Measurements from ENCODE around the gene NTNG2. TPM values are rescaled to one million over a fixed set of nuclear protein-coding genes. Genes with fewer than 3 reads are reported as not detected.

NTNG2 gene
- total RNA-seq, 1 donor from 2014 or later, result 4.0 TPM

GRCh38 chr9:132249690-132250089, 87.8 kb downstream of the NTNG2 start:
- TF ChIP-seq, protein P1, sequence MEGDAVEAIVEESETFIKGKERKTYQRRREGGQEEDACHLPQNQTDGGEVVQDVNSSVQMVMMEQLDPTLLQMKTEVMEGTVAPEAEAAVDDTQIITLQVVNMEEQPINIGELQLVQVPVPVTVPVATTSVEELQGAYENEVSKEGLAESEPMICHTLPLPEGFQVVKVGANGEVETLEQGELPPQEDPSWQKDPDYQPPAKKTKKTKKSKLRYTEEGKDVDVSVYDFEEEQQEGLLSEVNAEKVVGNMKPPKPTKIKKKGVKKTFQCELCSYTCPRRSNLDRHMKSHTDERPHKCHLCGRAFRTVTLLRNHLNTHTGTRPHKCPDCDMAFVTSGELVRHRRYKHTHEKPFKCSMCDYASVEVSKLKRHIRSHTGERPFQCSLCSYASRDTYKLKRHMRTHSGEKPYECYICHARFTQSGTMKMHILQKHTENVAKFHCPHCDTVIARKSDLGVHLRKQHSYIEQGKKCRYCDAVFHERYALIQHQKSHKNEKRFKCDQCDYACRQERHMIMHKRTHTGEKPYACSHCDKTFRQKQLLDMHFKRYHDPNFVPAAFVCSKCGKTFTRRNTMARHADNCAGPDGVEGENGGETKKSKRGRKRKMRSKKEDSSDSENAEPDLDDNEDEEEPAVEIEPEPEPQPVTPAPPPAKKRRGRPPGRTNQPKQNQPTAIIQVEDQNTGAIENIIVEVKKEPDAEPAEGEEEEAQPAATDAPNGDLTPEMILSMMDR (conservative IDR thresholded peaks at IDR 0.05), result no peak
- H3K27ac Mint-ChIP-seq, result no peak overlapping the region
- peaks cover 8% of the 10 kb centered on the region for H3K4me1 Mint-ChIP-seq (ENCODE audit: unreplicated experiment)
- no peaks in the 10 kb centered on the region for H3K27me3 Mint-ChIP-seq
- no peak for DNase-seq (ENCODE audit: extremely low spot score, unreplicated experiment)
- no peak overlapping the region for H3K4me3 Mint-ChIP-seq
- no peaks in the 10 kb centered on the region for H3K36me3 Mint-ChIP-seq
- H3K9me3 Mint-ChIP-seq, result no peaks in the 10 kb centered on the region

DNA sequence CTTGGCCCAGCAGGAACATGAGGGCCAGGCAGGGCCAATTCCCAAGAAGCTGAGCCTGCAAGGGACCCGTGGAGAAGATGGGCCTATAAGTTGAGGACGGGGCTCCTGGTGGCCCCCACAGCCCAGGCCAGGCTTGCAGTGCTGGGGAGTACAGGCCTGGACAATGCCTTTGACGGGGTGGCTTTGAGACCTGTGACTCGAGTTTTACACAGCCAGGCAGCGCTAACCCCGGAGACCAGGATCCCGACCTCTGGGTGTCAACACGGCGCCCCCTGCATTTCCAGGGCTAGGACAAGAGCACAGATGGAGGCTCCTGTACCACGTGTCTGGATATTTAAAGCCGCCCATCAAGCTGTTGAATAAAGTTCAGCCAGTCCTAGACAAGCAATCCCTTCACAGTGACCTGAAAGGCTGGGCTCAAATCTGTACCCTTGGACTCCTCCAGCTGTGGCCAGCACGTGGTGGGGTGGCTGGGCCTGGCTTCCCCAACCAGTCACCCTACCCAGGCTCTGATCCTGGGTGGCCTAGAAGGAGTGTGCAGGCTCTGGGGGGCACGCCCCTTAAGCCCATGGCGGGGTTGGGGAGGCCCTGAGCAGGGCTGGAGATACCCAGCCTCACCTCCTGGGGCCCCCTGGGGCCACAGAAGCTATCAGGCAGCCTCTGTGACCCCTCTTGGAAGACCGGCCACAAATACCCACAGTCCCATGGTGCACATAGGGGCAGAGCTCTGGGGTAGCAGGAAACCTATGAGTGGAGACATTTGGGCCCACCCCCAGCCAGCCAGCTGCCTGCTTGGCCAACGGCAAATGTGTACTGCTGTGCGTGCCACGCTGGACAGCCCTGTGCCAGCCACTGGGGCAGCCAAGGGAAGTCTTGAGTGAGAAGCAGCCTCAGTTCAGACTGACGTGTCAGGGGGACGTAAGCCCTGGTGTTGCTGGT, 88.7 kb downstream of the NTNG2 start:
- H3K36me3 Mint-ChIP-seq, result no peaks in the 10 kb centered on the region
- H3K27ac Mint-ChIP-seq, result no peak overlapping the region
- H3K4me3 Mint-ChIP-seq, result no peak overlapping the region
- H3K27me3 Mint-ChIP-seq, result no peaks in the 10 kb centered on the region
- DNase-seq (ENCODE audit: extremely low spot score, unreplicated experiment), result no peak
- peaks cover 8% of the 10 kb centered on the region for H3K4me1 Mint-ChIP-seq (ENCODE audit: unreplicated experiment)
- H3K9me3 Mint-ChIP-seq, result no peaks in the 10 kb centered on the region
- TF ChIP-seq, protein P1 (conservative IDR thresholded peaks at IDR 0.05), result no peak

DNA sequence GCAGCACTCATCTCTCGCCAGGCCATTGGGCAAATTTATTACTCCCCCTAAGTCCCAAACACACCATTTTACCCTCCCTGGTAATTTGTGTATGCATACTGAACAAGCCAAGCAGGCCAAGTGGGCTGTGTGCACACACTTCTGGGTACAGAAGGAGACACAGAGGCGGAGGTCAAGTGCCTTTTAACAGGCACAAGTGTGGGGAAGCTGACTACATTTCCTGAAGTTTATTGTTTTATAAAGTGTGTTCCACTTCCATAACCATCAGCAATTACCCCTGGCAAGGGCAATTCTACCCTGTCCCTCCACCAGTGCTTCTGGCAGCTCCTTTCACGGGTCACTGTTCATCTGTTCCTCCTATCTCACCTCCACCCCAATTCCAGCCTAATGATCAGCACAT, 99.0 kb downstream of the NTNG2 start:
- H3K27ac Mint-ChIP-seq, result no peak overlapping the region
- DNase-seq (ENCODE audit: extremely low spot score, unreplicated experiment), result peak; percentile 8
- no peaks in the 10 kb centered on the region for H3K9me3 Mint-ChIP-seq
- peaks cover 7% of the 10 kb centered on the region for H3K36me3 Mint-ChIP-seq
- H3K4me1 Mint-ChIP-seq (ENCODE audit: unreplicated experiment), result no peaks in the 10 kb centered on the region
- no peak overlapping the region for H3K4me3 Mint-ChIP-seq
- TF ChIP-seq, protein P1 (conservative IDR thresholded peaks at IDR 0.05), result no peak
- no peaks in the 10 kb centered on the region for H3K27me3 Mint-ChIP-seq

DNA sequence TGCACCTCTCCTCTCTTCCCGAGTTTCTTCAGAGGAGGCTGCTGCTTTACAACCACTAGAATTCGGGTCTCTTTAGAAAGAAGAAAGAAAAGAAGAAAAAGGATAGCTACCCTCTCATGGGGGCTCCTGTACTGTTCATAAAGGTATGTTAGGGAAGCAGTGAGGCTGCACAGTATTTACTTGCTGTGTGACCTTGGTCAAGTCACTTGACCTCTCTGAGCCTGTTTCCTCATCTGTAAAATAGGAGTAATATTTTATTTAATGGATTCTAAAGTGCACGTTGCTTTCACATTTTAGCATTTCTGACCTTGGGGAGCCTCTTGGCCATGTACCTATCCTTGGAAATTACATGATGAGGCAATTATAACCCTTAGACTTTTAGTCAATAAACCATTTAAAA, 104.2 kb downstream of the NTNG2 start:
- peak; percentile 10 for DNase-seq (ENCODE audit: extremely low spot score, unreplicated experiment)
- H3K27me3 Mint-ChIP-seq, result no peaks in the 10 kb centered on the region
- H3K9me3 Mint-ChIP-seq, result no peaks in the 10 kb centered on the region
- no peaks in the 10 kb centered on the region for H3K4me1 Mint-ChIP-seq (ENCODE audit: unreplicated experiment)
- H3K4me3 Mint-ChIP-seq, result no peak overlapping the region
- TF ChIP-seq, protein P1 (conservative IDR thresholded peaks at IDR 0.05), result no peak
- peaks cover 19% of the 10 kb centered on the region for H3K36me3 Mint-ChIP-seq
- no peak overlapping the region for H3K27ac Mint-ChIP-seq

- DNase-seq (ENCODE audit: extremely low spot score, unreplicated experiment), result peak; percentile 8
- H3K27ac Mint-ChIP-seq, result no peak overlapping the region
- TF ChIP-seq, protein P1 (conservative IDR thresholded peaks at IDR 0.05), result no peak
- no peaks in the 10 kb centered on the region for H3K4me1 Mint-ChIP-seq (ENCODE audit: unreplicated experiment)
- peaks cover 21% of the 10 kb centered on the region for H3K36me3 Mint-ChIP-seq
- H3K9me3 Mint-ChIP-seq, result no peaks in the 10 kb centered on the region
- H3K4me3 Mint-ChIP-seq, result no peak overlapping the region
- H3K27me3 Mint-ChIP-seq, result no peaks in the 10 kb centered on the region
Observed at GRCh38 chr9:132267660-132268059, 105.8 kb downstream of the NTNG2 start.

Measured in type B pancreatic cell (in vitro differentiated cells).